Lung (tissue), 12 donors: ENCODE data around the gene BSG. TPM values are rescaled to one million over a fixed set of nuclear protein-coding genes. Genes with fewer than 3 reads are reported as not detected.
A peak's percentile ranks its signal among the peaks of the same experiment; 100 is the strongest.
"Not testable (repeated sequence)": the region's sequence is repeated elsewhere in the genome, so short reads cannot be mapped to it uniquely, and the experiment has no call there.

Experiments
- ATAC-seq: fragments of 200-7000 bp; cut with Tn5 transposase; one replicate; pipeline ENCODE4 v1.9.1; 2020; ENCODE audit warnings: moderate number of reproducible peaks; ENCODE audit not compliant: insufficient read depth, low FRiP score
- DNase-seq, 3 donors: peaks; one replicate each; pipeline ENCODE4 v3.0.0-alpha.2; 2013 to 2017
- H3K27ac ChIP-seq, 2 donors: one replicate each; pipeline ENCODE4 v1.5.1; 2013; ENCODE audit warnings: mild to moderate bottlenecking in 2 of 2, moderate library complexity in 2 of 2, control low read depth in 1 of 2, inconsistent platforms in 1 of 2, low read depth in 1 of 2, low read length in 1 of 2
- H3K27me3 ChIP-seq, 3 donors: one replicate each; pipeline ENCODE4 v1.5.1; 2013; ENCODE audit warnings: low read length in 2 of 3; ENCODE audit not compliant: control insufficient read depth in 3 of 3, insufficient read depth in 3 of 3
- H3K36me3 ChIP-seq, 4 donors: one replicate each; pipeline ENCODE4 v1.5.1; 2013; ENCODE audit warnings: low read length in 4 of 4, mild to moderate bottlenecking in 1 of 4, moderate library complexity in 1 of 4; ENCODE audit not compliant: control insufficient read depth in 4 of 4, insufficient read depth in 4 of 4
- H3K4me1 ChIP-seq, 5 donors: one replicate each; pipeline ENCODE4 v1.5.1; 2013; ENCODE audit warnings: low read length in 5 of 5, mild to moderate bottlenecking in 2 of 5, moderate library complexity in 1 of 5; ENCODE audit not compliant: control insufficient read depth in 5 of 5, insufficient read depth in 5 of 5
- H3K4me3 ChIP-seq: one replicate; pipeline ENCODE4 v1.5.1; 2013; ENCODE audit warnings: mild to moderate bottlenecking, control low read depth, moderate library complexity
- H3K9ac ChIP-seq, 2 donors: one replicate each; pipeline ENCODE4 v1.5.1; 2013; ENCODE audit warnings: low read length in 2 of 2, control low read depth in 1 of 2; ENCODE audit not compliant: insufficient read depth in 1 of 2
- H3K9me3 ChIP-seq, 4 donors: one replicate each; pipeline ENCODE4 v1.5.1; 2013; ENCODE audit warnings: low read length in 3 of 4, mild to moderate bottlenecking in 1 of 4, moderate library complexity in 1 of 4; ENCODE audit not compliant: control insufficient read depth in 4 of 4, insufficient read depth in 3 of 4
- WGBS, 2 donors: extraction: QIAGEN DNeasy Blood & Tissue Kit; methylation state at CpG; one replicate each; pipeline ENCODE4 v1.1.7; 2013; 5-methylcytosine and 5-hydroxymethylcytosine counted together
- polyA plus RNA-seq, 2 donors: library from polyadenylated mRNA; stranded (reverse); fragments of 200-250 nt; gene quantifications; one replicate each; pipeline ENCODE4 v1.2.1, GENCODE V29; 2013
- total RNA-seq, 2 donors: library from RNA; depleted of rRNA in 1 of 2; stranded (reverse); fragments of >200 nt in 1 of 2; gene quantifications; one replicate each; pipeline ENCODE4 v1.2.1, GENCODE V29; 2014 to 2021
- TF ChIP-seq, protein P1 (sequence below): IDR thresholded peaks from 2 replicates; pipeline ENCODE4 v1.5.1; 2012; ENCODE audit warnings: mild to moderate bottlenecking; ENCODE audit errors: control extremely low read depth, extremely low read depth
- donor health status: control.
- donor health status: control.
- donor health status: Bipolar disorder and iron deficiency.
- donor health status: healthy.
- donor health status: DM: yes; HTN: yes; CAD: no.

The BSG gene
- total and polyA plus RNA-seq, 4 donors, result 239 to 416 (median 355) TPM

GRCh38 chr19:628168-628567 lies 55.8 kb downstream of the BSG start:
- DNase-seq (no peak), ATAC-seq (no peak)
- H3K4me1 ChIP-seq, result peaks cover 0 to 7% (median 3%) of the 10 kb centered on the region in 5 donors
- no peak overlapping the region for H3K27ac ChIP-seq
- H3K9ac ChIP-seq, result no peak overlapping the region
- TF ChIP-seq, protein P1, sequence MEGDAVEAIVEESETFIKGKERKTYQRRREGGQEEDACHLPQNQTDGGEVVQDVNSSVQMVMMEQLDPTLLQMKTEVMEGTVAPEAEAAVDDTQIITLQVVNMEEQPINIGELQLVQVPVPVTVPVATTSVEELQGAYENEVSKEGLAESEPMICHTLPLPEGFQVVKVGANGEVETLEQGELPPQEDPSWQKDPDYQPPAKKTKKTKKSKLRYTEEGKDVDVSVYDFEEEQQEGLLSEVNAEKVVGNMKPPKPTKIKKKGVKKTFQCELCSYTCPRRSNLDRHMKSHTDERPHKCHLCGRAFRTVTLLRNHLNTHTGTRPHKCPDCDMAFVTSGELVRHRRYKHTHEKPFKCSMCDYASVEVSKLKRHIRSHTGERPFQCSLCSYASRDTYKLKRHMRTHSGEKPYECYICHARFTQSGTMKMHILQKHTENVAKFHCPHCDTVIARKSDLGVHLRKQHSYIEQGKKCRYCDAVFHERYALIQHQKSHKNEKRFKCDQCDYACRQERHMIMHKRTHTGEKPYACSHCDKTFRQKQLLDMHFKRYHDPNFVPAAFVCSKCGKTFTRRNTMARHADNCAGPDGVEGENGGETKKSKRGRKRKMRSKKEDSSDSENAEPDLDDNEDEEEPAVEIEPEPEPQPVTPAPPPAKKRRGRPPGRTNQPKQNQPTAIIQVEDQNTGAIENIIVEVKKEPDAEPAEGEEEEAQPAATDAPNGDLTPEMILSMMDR, result no peak
- no peaks in the 10 kb centered on the region for H3K9me3 ChIP-seq
- 90 to 92% methylated on average over 19 of the region's 19 CpGs for WGBS, 2 donors
- no peaks in the 10 kb centered on the region for H3K27me3 ChIP-seq
- H3K36me3 ChIP-seq, result peaks cover 0 to 33% (median 4%) of the 10 kb centered on the region in 4 donors
- H3K4me3 ChIP-seq, result no peak overlapping the region

DNA sequence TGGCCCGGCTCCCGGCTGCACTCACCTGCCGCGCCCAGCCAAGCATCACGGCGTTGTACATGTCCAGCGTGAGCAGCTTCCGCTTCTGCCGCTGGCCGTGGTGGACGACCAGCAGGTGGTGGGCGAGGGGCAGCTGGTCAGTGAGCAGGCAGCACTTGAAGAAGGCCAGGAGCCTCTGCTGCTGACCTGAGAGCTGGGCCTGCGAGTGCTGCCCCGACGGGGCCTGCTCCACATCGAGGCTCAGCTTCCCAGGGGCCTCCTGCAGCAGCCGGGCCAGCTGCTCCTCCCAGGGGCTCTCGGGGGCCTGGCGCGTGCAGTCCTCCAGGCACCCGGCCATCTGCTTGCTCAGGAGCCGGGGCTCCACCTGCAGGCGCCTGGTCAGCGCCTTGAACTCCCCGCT lies 57.1 kb downstream of the BSG start:
- 85 to 87% methylated on average over 24 to 25 of the region's 25 CpGs for WGBS, 2 donors
- not testable (repeated sequence) for ATAC-seq, DNase-seq

DNA sequence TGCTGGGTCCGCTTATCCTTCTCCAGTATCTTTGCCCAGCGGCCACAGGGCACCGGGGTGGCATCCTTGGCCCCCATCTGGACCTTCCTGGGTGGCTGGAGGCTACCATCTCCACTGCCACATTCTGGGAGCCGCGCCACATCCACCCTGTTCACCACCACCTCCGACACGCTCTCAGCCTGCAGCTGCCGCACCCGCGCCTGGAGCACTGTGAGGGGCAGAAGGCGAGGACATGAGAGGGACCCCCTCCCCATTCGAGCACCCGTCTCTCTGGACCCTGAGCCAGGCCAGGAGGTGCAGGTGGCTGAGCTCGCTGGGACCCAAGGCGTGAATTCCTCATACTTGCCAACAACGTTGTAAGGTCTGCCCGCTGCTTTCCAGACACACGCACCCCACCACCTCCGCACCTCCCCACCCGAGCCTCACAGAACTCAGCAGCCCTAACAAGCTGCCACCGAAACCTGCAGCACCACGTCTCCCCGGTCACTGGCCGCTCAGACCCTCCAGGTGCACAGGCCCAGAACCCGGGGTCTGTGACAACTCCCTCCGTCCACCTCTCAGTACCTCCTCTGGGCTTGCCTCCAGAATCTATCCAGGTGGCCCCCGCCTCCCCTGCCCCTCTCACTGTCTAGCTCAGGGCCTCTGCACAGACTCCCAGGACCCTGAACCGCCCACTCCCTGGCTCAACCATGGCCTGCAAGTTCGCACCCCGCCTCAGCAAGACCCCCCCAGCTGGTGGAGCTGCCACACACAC lies 57.7 kb downstream of the BSG start:
- no peak for DNase-seq

More for the DNA sequence above, 57.1 kb downstream of the BSG start:
- Histone ChIP-seq H3K36me3 (peaks cover 0 to 24% (median 4%) of the 10 kb centered on the region in 4 donors), H3K4me1 (peaks cover 0 to 15% (median 5%) of the 10 kb centered on the region in 5 donors)
- not testable (repeated sequence) for H3K9me3 ChIP-seq, H3K4me3 ChIP-seq, H3K27me3 ChIP-seq, H3K9ac ChIP-seq, H3K27ac ChIP-seq

DNA sequence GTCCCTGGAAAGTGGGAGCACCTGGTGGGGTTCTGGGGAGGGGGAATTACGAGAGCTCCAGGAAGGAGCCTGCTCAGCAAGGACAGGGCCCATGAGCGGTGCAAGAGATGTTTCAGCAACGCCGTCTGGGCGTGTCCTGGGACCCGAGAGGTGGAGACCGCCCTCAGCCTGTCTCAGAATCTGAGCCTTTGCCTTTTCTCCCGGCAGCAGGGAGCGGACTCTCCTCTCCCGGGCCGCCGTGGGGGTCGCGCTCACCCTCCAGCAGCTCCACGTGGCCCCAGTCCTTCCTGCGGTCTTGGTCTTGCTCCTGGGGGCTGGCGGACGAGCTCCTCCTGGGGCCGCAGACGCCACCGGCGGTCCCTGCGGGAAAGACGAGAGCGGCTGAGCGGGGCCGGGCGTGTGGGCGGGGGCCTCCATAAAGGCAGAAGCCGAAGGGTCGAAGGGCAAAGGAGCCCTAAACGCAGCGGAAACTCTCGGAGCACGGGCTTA lies 60.2 kb downstream of the BSG start:
- Histone ChIP-seq H3K36me3 (peaks cover 0 to 14% (median 3%) of the 10 kb centered on the region in 4 donors), H3K4me1 (peaks cover 0 to 15% (median 5%) of the 10 kb centered on the region in 5 donors), H3K27me3 (no peaks in the 10 kb centered on the region), H3K27ac (no peak overlapping the region), H3K9ac (no peak overlapping the region), H3K9me3 (no peaks in the 10 kb centered on the region), H3K4me3 (peak overlapping the region; percentile 88)
- 3% methylated on average over 35 of the region's 35 CpGs for WGBS, 2 donors
- TF ChIP-seq, protein P1, result no peak
- peak; percentile 30 to 54 (median 44) for DNase-seq
- ATAC-seq, result no peak

More for the DNA sequence above, 57.7 kb downstream of the BSG start:
- 96% methylated on average over 30 of the region's 30 CpGs for WGBS, 2 donors
- Histone ChIP-seq H3K36me3 (peaks cover 0 to 18% (median 4%) of the 10 kb centered on the region in 4 donors), H3K9ac (no peak overlapping the region), H3K9me3 (no peaks in the 10 kb centered on the region), H3K27ac (no peak overlapping the region), H3K4me3 (no peak overlapping the region), H3K4me1 (peaks cover 0 to 15% (median 5%) of the 10 kb centered on the region in 5 donors), H3K27me3 (no peaks in the 10 kb centered on the region)
- no peak for ATAC-seq
- TF ChIP-seq, protein P1, result no peak
